Kidney (tissue), 14 donors: ENCODE results near the gene TMEM266. TPM values are rescaled to one million over a fixed set of nuclear protein-coding genes. Genes with fewer than 3 reads are reported as not detected.

Experiments
- DNase-seq, 5 donors: peaks; one replicate each; pipeline ENCODE4 v3.0.0-alpha.2; 2013 to 2020
- FAIRE-seq: peaks from 2 replicates; lab custom pipeline; 2012; peaks lifted over from hg19 to GRCh38; lab: Jason Lieb, UNC
- H3K27ac ChIP-seq, 2 donors: one replicate each; pipeline ENCODE4 v1.7.0; 2013; ENCODE audit warnings: low read depth in 2 of 2, low read length in 2 of 2, inconsistent platforms in 1 of 2
- H3K27me3 ChIP-seq: one replicate; pipeline ENCODE4 v1.7.1; 2013; ENCODE audit warnings: low read length, inconsistent platforms; ENCODE audit not compliant: control insufficient read depth, insufficient read depth
- H3K36me3 ChIP-seq, 3 donors: one replicate each; pipeline versions ENCODE4 v1.7.0 to v1.7.1; 2013; ENCODE audit warnings: low read length in 3 of 3, control low read depth in 1 of 3, inconsistent platforms in 1 of 3; ENCODE audit not compliant: insufficient read depth in 3 of 3, control insufficient read depth in 2 of 3
- H3K4me1 ChIP-seq, 3 donors: one replicate each; pipeline versions ENCODE4 v1.7.0 to v1.7.1; 2013; ENCODE audit warnings: low read length in 3 of 3, inconsistent platforms in 1 of 3, low read depth in 1 of 3; ENCODE audit not compliant: control insufficient read depth in 2 of 3, insufficient read depth in 2 of 3
- H3K4me3 ChIP-seq, 3 donors: one replicate each; pipeline versions ENCODE4 v1.7.0 to v1.8.1; 2013; ENCODE audit warnings: low read length in 3 of 3, control low read depth in 1 of 3, inconsistent platforms in 1 of 3
- H3K9ac ChIP-seq, 3 donors: one replicate each; pipeline versions ENCODE4 v1.7.0 to v1.7.1; 2013; ENCODE audit warnings: low read length in 3 of 3, control low read depth in 1 of 3, inconsistent platforms in 1 of 3
- H3K9me3 ChIP-seq, 3 donors: one replicate each; pipeline versions ENCODE4 v1.7.0 to v1.7.1; 2013; ENCODE audit warnings: low read length in 3 of 3, control low read depth in 1 of 3, inconsistent platforms in 1 of 3; ENCODE audit not compliant: control insufficient read depth in 2 of 3, insufficient read depth in 1 of 3
- CTCF ChIP-seq: IDR thresholded peaks from 3 replicates; pipeline ENCODE4 v1.5.1; 2012; ENCODE audit warnings: mild to moderate bottlenecking, moderate library complexity, borderline replicate concordance; ENCODE audit not compliant: insufficient read depth; ENCODE audit errors: extremely low read depth
- intact Hi-C: fragments of 100-400 bp; cut with DNase I; formaldehyde crosslinking; loops from one replicate; pipeline ENCODE4 v1.11.1; 2022
- polyA plus RNA-seq: library from polyadenylated mRNA; stranded (reverse); fragments of 350-450 nt; fragmentation: Illumina TruSeq; extraction: RNeasy Lipid Tissue Mini Kit (QIAGEN cat#74804); gene quantifications from one replicate; pipeline ENCODE4 v1.2.3, GENCODE V29; 2014; ENCODE audit warnings: low read depth, low replicate concordance; ENCODE audit not compliant: insufficient read depth
- total RNA-seq: library from RNA; stranded (reverse); fragmentation: NEBNext Ultra II Directional; extraction: Animal tissue kit (Norgen Biotek cat#: 25700); gene quantifications from one replicate; pipeline ENCODE4 v1.2.1, GENCODE V29; 2021
- donor health status: control.
- donor health status: control.
- donor health status: control.
- donor health status: control.
- donor health status: control.
- donor health status: DM: yes; HTN: yes; CAD: no.
- donor health status: Normal renal cell carcinoma (clear cell type).

TMEM266 gene
- total and polyA plus RNA-seq, 2 donors from 2014 or later = 0.72 to 3.1 TPM

- Histone ChIP-seq H3K4me1 (no peaks in the 10 kb centered on the region), H3K36me3 (no peaks in the 10 kb centered on the region), H3K9me3 (no peaks in the 10 kb centered on the region), H3K9ac (no peak overlapping the region), H3K4me3 (no peak overlapping the region), H3K27me3 (no peaks in the 10 kb centered on the region), H3K27ac (no peak overlapping the region)
- DNase-seq (no peak), FAIRE-seq (no peak)
- TF ChIP-seq CTCF = no peak
- intact Hi-C loops = no loop called here
Measured at GRCh38 chr15:76165951-76166350, 106.2 kb downstream of the TMEM266 start.

GRCh38 chr15:76168237-76168984 lies 108.6 kb downstream of the TMEM266 start:
- Histone ChIP-seq H3K36me3 (no peaks in the 10 kb centered on the region), H3K27ac (no peak overlapping the region), H3K4me1 (no peaks in the 10 kb centered on the region), H3K9ac (no peak overlapping the region), H3K4me3 (no peak overlapping the region), H3K27me3 (no peaks in the 10 kb centered on the region), H3K9me3 (no peaks in the 10 kb centered on the region)
- FAIRE-seq (no peak), DNase-seq (no peak)
- no peak for TF ChIP-seq CTCF
- intact Hi-C loops = no loop called here

- DNase-seq = peak in 1 of 5 donors; percentile 38
- Histone ChIP-seq H3K9me3 (no peaks in the 10 kb centered on the region), H3K27ac (no peak overlapping the region), H3K36me3 (no peaks in the 10 kb centered on the region), H3K9ac (no peak overlapping the region), H3K4me1 (no peaks in the 10 kb centered on the region), H3K27me3 (no peaks in the 10 kb centered on the region), H3K4me3 (no peak overlapping the region)
- no peak for FAIRE-seq
- TF ChIP-seq CTCF = no peak
- intact Hi-C loops = no loop called here
Measured at GRCh38 chr15:76169018-76169417, 109.2 kb downstream of the TMEM266 start.
